H1 (cell line): ENCODE results near the gene BABAM1. TPM values are rescaled to one million over a fixed set of nuclear protein-coding genes. Genes with fewer than 3 reads are reported as not detected.

Experiments
- BCL11A ChIP-seq, 2 experiments: IDR thresholded peaks; one replicate each; pipeline ENCODE4 v1.6.1; 2011; ENCODE audit warnings: low read depth in 2 of 2, low read length in 2 of 2, mild to moderate bottlenecking in 2 of 2
- KDM4A ChIP-seq: IDR thresholded peaks from one replicate; pipeline ENCODE4 v1.7.1; 2012; ENCODE audit warnings: low read depth, mild to moderate bottlenecking, moderate library complexity, low read length, inconsistent platforms; ENCODE audit not compliant: severe bottlenecking
- POLR2AphosphoS5 ChIP-seq: IDR thresholded peaks from 2 replicates; pipeline ENCODE4 v1.6.1; 2011; ENCODE audit warnings: low read depth, low read length
- polyA plus RNA-seq, 7 experiments: library from polyadenylated mRNA; depleted of rRNA in 3 of 7; stranded (reverse) in 5 of 7; unstranded in 2 of 7; fragments of >200 nt in 5 of 7; fragments of 200-250 nt in 2 of 7; gene quantifications; 1 replicate in 5 of 7; 2 replicates in 1 of 7; 4 replicates in 1 of 7; pipeline versions ENCODE4 v1.2.1 to v1.2.3, GENCODE V29; 2011 to 2013; ENCODE audit warnings: missing spikeins in 2 of 7, mixed read lengths in 2 of 7
- total RNA-seq: library from RNA; stranded (reverse); fragmentation: NEBNext Ultra II Directional; extraction: Animal tissue kit (Norgen Biotek cat#: 25700); gene quantifications from 2 replicates; pipeline ENCODE4 v1.2.1, GENCODE V29; 2021

The BABAM1 gene
- total and polyA plus RNA-seq, 2 of the 8 experiments (the other 6 are each of a cell fraction or from before 2014, with no cell fraction given), result 127 to 133 TPM

DNA sequence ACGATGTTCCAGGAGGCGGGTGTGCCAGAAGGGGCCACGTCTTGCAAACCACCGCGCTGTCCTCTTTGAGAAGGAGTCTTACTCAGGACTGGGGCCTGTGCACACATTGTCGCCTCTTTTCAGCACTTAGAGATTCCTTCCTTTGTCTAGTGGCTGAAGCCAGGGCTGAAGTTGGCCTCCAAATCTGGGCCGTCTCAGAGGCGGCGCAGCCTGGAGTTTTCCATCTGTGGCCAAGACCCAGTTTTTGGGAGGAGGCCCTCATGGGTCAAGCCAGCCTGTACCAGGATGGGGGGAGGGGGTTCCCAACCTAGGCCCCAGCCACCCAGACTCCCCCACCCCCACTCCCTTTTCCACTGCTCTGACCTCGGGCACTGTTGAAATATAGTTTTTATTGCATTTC, 55.6 kb downstream of the BABAM1 start (continued):
- no peak for TF ChIP-seq BCL11A (IDR thresholded peaks at IDR 0.05; ENCODE audit: low read depth in 2 of 2, low read length in 2 of 2)
- no peak for TF ChIP-seq KDM4A
- TF ChIP-seq POLR2AphosphoS5, result no peak
